Measurements from ENCODE around the gene MRPS6.

Gene MRPS6

DNA sequence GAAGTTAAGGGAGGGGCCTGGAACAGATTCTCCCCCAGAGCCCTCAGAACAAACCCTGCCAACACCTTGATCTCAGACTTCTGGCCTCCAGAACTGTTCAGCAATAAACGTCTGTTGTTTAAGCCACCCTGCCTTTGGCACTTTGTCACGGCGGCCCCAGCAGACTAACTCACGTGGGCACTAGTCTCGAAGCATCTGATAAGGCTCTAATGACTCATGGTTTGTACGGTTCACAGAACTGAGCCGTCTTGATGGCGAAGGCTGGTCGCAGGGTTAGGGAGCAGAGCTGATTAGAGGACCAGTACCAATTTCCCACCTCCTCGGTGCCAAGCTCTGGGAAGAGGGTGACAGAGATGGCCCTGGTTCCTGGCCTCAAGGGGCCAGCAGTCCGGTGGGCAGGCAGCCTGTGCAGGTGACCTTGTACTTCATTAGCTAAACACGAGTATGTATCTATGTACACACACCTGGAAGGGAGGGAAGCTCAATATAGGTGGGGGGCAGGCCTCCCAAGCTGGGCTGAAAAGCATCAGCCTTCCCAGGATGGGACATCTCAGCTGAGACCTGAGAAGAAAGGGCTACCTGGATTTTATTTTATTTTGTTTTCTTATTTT lies 112.8 kb downstream of the MRPS6 start:
- intact Hi-C loops (cut with DNase I), result no loop called here

DNA sequence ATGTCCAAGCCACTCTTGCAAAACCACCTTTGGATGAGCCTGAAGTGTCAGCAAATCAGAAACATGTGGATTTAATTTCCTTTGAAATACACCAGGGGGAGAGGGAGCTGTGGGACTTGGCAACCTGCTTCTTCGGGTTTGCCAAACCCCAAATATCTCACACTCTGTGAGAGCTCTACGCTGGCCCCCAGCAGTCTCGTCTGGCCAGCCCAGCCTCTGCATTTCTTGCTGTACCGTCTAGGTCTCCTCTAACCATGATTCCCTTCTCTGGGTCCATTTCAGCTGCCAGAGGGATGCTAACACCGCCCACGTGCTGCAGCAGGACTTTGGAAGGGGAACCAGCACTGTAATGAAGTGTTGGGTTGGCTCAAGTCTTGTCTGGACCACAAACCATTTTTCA lies 114.6 kb downstream of the MRPS6 start:
- intact Hi-C loops (cut with DNase I), result no loop called here
- DNase-seq, result peak in 1 of 42 donors; percentile 9

More for the DNA sequence above, 112.8 kb downstream of the MRPS6 start:
- peak in 1 of 42 donors; percentile 33 for DNase-seq

DNA sequence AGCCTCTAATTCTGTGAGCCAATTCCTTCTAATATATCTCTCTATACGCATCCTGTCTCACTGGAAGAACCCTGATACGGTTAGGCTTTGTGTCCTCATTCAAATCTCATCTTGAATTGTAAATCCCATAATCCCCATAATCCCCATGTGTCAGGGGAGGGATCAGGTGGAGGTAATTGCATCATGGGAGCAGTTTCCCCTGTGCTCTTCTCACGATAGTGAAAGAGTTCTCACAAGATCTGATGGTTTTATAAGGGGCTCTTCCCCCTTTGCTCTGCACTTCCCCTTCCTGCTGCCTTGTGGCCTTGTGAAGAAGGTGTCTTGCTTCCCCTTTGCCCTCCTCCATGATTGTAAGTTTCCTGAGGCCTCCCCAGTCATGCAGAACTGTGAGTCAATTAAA lies 116.1 kb downstream of the MRPS6 start:
- DNase-seq, result no peak
- intact Hi-C loops (cut with DNase I), result no loop called here

DNA sequence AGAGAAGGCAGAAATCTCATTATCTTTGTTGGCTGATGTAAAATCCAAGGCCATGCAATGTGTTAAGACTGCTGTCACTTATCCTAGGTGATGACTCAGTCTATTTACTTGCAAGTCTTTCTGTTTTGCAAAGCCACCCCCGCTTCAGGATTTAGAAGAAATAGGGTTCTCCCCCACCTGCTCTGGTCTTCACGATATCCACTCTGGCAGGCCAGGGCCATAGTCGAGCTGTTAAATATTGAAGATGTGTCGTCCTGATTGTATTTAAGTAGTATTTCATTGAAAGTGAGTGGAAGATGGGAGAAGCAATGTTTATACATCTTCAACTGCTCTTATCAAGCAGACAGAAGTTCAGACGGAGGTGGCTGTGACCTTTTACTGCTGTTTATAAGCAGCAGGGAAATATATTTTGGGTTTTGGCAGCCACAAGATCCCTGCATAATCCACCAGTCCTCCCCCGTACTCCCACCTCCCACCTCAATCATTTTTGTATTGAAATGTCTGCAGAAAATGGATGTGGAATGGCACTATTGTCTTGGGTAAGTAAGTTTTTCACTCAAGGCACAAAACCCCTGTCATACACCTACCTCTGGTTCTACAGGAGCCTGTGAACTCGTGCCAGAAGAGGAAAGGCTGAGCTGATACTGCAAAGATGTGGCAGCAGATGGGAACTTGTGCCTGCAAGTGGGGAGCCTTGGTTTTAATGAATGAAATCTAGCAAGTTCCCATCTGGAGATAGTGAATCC lies 117.4 kb downstream of the MRPS6 start:
- peak in 20 of 42 donors; percentile 12 to 80 (median 44) for DNase-seq
- intact Hi-C loops (cut with DNase I), result no loop called here

DNA sequence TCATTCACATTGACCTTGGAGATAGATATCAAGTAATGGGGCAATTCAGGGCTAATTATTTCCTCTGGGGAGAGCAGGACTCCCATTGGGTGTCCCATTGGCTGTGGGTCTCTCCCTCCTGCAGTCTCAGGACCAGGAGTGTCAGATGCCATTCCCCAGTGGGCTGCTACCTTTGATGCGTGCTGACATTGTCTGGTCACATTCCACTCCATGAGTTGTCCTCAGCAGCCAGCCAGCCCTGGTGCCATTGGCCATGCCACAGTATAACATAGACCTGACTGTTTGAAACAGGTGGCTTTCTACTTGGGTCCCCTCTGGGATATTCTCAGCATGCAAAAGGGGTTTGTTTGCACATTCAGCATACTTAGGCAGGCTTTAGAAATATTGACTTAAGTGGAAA lies 118.5 kb downstream of the MRPS6 start:
- intact Hi-C loops (cut with DNase I), result no loop called here
- no peak for DNase-seq
